RWPE1 (cell line): ENCODE measurements around the gene PPCDC.
A peak's percentile ranks its signal among the peaks of the same experiment; 100 is the strongest.

Source experiments
- CTCF ChIA-PET: fragments of 350-600 bp; sonication (Branson Sonifier 250); formaldehyde crosslinking; extraction: SDS; loops from one replicate; lab custom pipeline; 2021; lab: Yijun Ruan, JAX
- POLR2A ChIA-PET: fragments of 400-600 bp; formaldehyde crosslinking; extraction: SDS; loops from one replicate; lab custom pipeline; 2020; ENCODE audit warnings: antibody characterized with exemption; ENCODE audit not compliant: low non-redundant PET; lab: Yijun Ruan, JAX
- DNase-seq: peaks from one replicate; pipeline ENCODE4 v3.0.0; 2012; ENCODE audit warnings: low spot score
- H3K27ac ChIP-seq: fragments of 450-650 bp; 2 replicates; pipeline ENCODE4 v1.5.1; 2017
- CTCF ChIP-seq: fragments of 450-650 bp; conservative IDR thresholded peaks from 2 replicates; pipeline ENCODE4 v1.5.1; 2017; ENCODE audit warnings: low read depth, mild to moderate bottlenecking

The PPCDC gene

GRCh38 chr15:75044258-75044878, 21.0 kb downstream of the PPCDC start:
- ChIA-PET CTCF (interaction anchor here (0.6 to 1.5 kb wide), 3 partner anchors 157 to 280 kb away, joined by 3 to 8 read pairs (median 4); partner anchors contain the start of gene C15orf39), POLR2A (interaction anchor here (0.6 to 1.1 kb wide), 2 partner anchors 56 to 158 kb away, joined by 3 read pairs; partner anchors contain the start of gene C15orf39)
- no peak for DNase-seq
- H3K27ac ChIP-seq = no peak overlapping the region; the same call in 1 of the 2 replicates
- no peak for TF ChIP-seq CTCF

DNA sequence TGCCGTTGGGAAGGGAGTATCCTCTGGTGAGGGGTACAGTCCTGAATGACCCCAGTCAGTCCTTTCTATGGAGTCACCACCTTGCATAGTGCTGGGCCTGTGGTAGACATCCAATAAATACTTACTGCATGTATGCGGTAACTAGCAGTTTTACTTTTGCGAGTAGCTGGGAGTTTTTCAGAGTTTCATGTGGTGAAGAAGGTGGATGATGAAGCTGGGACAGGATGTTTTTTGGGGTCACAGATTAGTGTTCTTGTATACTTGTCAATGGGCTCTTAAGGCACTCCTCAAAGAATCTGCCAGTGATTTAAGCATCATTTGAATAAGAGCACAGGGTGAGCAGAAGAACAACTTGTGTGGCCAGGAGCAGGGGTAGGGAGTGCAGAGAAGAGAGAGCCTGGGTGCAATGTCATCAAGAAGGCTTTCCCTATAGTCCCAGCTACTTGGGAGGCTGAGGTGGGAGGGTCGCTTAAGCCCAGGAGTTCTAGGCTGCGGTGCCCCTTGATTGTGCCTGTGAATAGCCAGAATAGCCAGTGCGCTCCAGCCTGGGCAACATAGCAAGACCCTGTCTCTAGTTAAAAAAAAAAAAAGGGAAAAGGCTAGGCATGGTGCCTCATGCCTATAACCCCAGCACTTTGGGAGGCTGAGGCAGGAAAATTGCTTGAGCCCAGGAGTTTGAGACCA, 22.1 kb downstream of the PPCDC start:
- CTCF ChIA-PET = interaction anchor here (0.5 to 0.8 kb wide), 5 partner anchors 17 to 279 kb away, joined by 3 to 4 read pairs (median 3); partner anchors contain the start of gene C15orf39
- no peak for TF ChIP-seq CTCF
- no peak for DNase-seq
- H3K27ac ChIP-seq = no peak overlapping the region
- POLR2A ChIA-PET = no interaction called here

GRCh38 chr15:75048394-75048793, 25.0 kb downstream of the PPCDC start:
- POLR2A ChIA-PET = no interaction called here
- DNase-seq = no peak
- peak overlapping the region; percentile 60; the same call in 1 of the 2 replicates for H3K27ac ChIP-seq
- no peak for TF ChIP-seq CTCF
- CTCF ChIA-PET = interaction anchor here (0.5 to 0.7 kb wide), 2 partner anchors 19 to 259 kb away, joined by 3 to 5 read pairs; no protein-coding TSS in a partner anchor

- POLR2A ChIA-PET = no interaction called here
- no peak for DNase-seq
- no peak overlapping the region for H3K27ac ChIP-seq
- CTCF ChIA-PET = no interaction called here
- no peak for TF ChIP-seq CTCF
These were observed 26.0 kb downstream of the PPCDC start for GRCh38 chr15:75049392-75049791.

- CTCF ChIA-PET = no interaction called here
- POLR2A ChIA-PET = no interaction called here
- no peak overlapping the region for H3K27ac ChIP-seq
- no peak for DNase-seq
- TF ChIP-seq CTCF = no peak
These were observed 26.9 kb downstream of the PPCDC start for GRCh38 chr15:75050283-75050682.

GRCh38 chr15:75051191-75051608, 27.8 kb downstream of the PPCDC start:
- CTCF ChIA-PET = interaction anchor here (1.0 kb wide), 1 partner anchor 15 kb away, joined by 3 read pairs; no protein-coding TSS in a partner anchor
- H3K27ac ChIP-seq = no peak overlapping the region
- TF ChIP-seq CTCF = no peak
- POLR2A ChIA-PET = no interaction called here
- DNase-seq = no peak
